ENCODE data around the gene LPP. TPM values are rescaled to one million over a fixed set of nuclear protein-coding genes. Genes with fewer than 3 reads are reported as not detected.

LPP gene
- total RNA-seq, 3 donors from 2014 or later (not counting 1 experiment from before 2014, with no cell fraction given) = 137 to 163 (median 149) TPM

- no peak overlapping the region for H3K27ac ChIP-seq (ENCODE audit: low read length)
- H3K9me3 ChIP-seq (ENCODE audit: control insufficient read depth, insufficient read depth, low read length) = no peaks in the 10 kb centered on the region
- DNase-seq (no peak), ATAC-seq (no peak)
- H3K27ac Mint-ChIP-seq = no peak overlapping the region
- no peaks in the 10 kb centered on the region for H3K4me1 ChIP-seq (ENCODE audit: control insufficient read depth, insufficient read depth, low read length)
- 97% methylated on average over 6 of the region's 6 CpGs for WGBS (ENCODE audit: insufficient coverage)
- TF ChIP-seq, protein P1, sequence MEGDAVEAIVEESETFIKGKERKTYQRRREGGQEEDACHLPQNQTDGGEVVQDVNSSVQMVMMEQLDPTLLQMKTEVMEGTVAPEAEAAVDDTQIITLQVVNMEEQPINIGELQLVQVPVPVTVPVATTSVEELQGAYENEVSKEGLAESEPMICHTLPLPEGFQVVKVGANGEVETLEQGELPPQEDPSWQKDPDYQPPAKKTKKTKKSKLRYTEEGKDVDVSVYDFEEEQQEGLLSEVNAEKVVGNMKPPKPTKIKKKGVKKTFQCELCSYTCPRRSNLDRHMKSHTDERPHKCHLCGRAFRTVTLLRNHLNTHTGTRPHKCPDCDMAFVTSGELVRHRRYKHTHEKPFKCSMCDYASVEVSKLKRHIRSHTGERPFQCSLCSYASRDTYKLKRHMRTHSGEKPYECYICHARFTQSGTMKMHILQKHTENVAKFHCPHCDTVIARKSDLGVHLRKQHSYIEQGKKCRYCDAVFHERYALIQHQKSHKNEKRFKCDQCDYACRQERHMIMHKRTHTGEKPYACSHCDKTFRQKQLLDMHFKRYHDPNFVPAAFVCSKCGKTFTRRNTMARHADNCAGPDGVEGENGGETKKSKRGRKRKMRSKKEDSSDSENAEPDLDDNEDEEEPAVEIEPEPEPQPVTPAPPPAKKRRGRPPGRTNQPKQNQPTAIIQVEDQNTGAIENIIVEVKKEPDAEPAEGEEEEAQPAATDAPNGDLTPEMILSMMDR (IDR thresholded peaks at IDR 0.05) = no peak
- peaks cover 2 to 29% of the 10 kb centered on the region in 2 donors for H3K4me1 Mint-ChIP-seq
- no peak overlapping the region for H3K4me3 Mint-ChIP-seq
- no peaks in the 10 kb centered on the region for H3K27me3 Mint-ChIP-seq (ENCODE audit: low read depth in 2 of 2)
- no peak overlapping the region for H3K4me3 ChIP-seq (ENCODE audit: low read length)
- no peaks in the 10 kb centered on the region for H3K36me3 ChIP-seq (ENCODE audit: control insufficient read depth, insufficient read depth, low read length)
- no peaks in the 10 kb centered on the region for H3K27me3 ChIP-seq (ENCODE audit: control insufficient read depth, insufficient read depth, low read length)
- no peaks in the 10 kb centered on the region for H3K9me3 Mint-ChIP-seq
- no peaks in the 10 kb centered on the region for H3K36me3 Mint-ChIP-seq
- intact Hi-C loops (cut with micrococcal nuclease) = no loop called here
Observed at GRCh38 chr3:188829130-188829529, 675.2 kb downstream of the LPP start.

DNA sequence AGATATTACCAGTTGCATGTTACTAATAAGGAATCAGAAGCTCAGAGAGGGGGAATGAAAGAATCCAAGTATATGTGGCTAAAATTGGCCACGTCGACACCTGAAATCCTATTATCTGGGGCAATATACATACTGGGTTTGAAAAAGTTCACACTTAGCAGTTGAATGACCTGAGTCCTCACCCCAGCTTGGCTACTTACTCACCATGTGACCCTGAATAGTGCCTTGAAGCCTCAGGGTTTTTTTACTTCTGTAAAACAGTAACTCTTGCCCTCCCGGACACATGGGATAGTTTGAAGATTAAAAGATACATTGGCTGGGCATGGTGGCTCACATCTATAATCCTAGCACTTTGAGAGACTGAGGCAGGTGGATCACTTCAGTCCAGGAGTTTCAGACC, 675.6 kb downstream of the LPP start:
- H3K36me3 ChIP-seq (ENCODE audit: control insufficient read depth, insufficient read depth, low read length) = no peaks in the 10 kb centered on the region
- intact Hi-C loops (cut with micrococcal nuclease) = no loop called here
- no peaks in the 10 kb centered on the region for H3K27me3 Mint-ChIP-seq (ENCODE audit: low read depth in 2 of 2)
- H3K27ac Mint-ChIP-seq = no peak overlapping the region
- H3K27me3 ChIP-seq (ENCODE audit: control insufficient read depth, insufficient read depth, low read length) = no peaks in the 10 kb centered on the region
- ATAC-seq (no peak), DNase-seq (no peak)
- peaks cover 6 to 33% of the 10 kb centered on the region in 2 donors for H3K4me1 Mint-ChIP-seq
- TF ChIP-seq, protein P1 (IDR thresholded peaks at IDR 0.05) = no peak
- no peak overlapping the region for H3K27ac ChIP-seq (ENCODE audit: low read length)
- peaks cover 3% of the 10 kb centered on the region for H3K4me1 ChIP-seq (ENCODE audit: control insufficient read depth, insufficient read depth, low read length)
- 97% methylated on average over 3 of the region's 3 CpGs for WGBS (ENCODE audit: insufficient coverage)
- no peak overlapping the region for H3K4me3 Mint-ChIP-seq
- H3K9me3 Mint-ChIP-seq = no peaks in the 10 kb centered on the region
- no peaks in the 10 kb centered on the region for H3K9me3 ChIP-seq (ENCODE audit: control insufficient read depth, insufficient read depth, low read length)
- no peak overlapping the region for H3K4me3 ChIP-seq (ENCODE audit: low read length)
- no peaks in the 10 kb centered on the region for H3K36me3 Mint-ChIP-seq

GRCh38 chr3:188830893-188831292, 676.9 kb downstream of the LPP start:
- Histone ChIP-seq H3K27ac (ENCODE audit: low read length) (no peak overlapping the region), H3K9me3 (ENCODE audit: control insufficient read depth, insufficient read depth, low read length) (no peaks in the 10 kb centered on the region), H3K4me1 (ENCODE audit: control insufficient read depth, insufficient read depth, low read length) (peaks cover 3% of the 10 kb centered on the region), H3K4me3 (ENCODE audit: low read length) (no peak overlapping the region), H3K36me3 (ENCODE audit: control insufficient read depth, insufficient read depth, low read length) (no peaks in the 10 kb centered on the region), H3K27me3 (ENCODE audit: control insufficient read depth, insufficient read depth, low read length) (no peaks in the 10 kb centered on the region)
- 85% methylated on average over 2 of the region's 2 CpGs for WGBS (ENCODE audit: insufficient coverage)
- intact Hi-C loops (cut with micrococcal nuclease) = no loop called here
- DNase-seq = peak in 1 of 2 donors; percentile 6
- H3K36me3 Mint-ChIP-seq = no peaks in the 10 kb centered on the region
- H3K9me3 Mint-ChIP-seq = no peaks in the 10 kb centered on the region
- no peak overlapping the region for H3K4me3 Mint-ChIP-seq
- H3K4me1 Mint-ChIP-seq = peaks cover 10 to 32% of the 10 kb centered on the region in 2 donors
- H3K27me3 Mint-ChIP-seq (ENCODE audit: low read depth in 2 of 2) = no peaks in the 10 kb centered on the region
- TF ChIP-seq, protein P1 (IDR thresholded peaks at IDR 0.05) = no peak
- no peak overlapping the region for H3K27ac Mint-ChIP-seq
- ATAC-seq = no peak

DNA sequence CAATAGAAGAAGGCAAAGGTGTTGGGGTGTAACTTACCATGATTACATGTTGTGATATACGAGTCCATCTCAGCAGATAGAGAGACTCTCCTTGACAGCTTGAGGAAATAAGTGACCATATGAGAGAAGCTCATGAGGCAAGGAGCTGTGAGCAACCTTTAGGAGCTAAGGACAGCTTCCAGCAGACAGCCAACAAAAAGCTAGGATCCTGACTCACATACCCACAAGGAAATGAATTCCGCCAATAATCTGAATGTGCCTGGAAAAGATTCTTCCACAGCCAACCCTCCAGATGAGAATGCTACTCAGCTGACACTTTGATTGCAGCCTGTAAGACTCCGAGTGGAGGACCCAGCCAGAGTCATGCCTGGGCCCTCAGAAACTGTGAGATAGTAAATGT, 678.2 kb downstream of the LPP start:
- H3K27ac ChIP-seq (ENCODE audit: low read length) = no peak overlapping the region
- peaks cover 3% of the 10 kb centered on the region for H3K4me1 ChIP-seq (ENCODE audit: control insufficient read depth, insufficient read depth, low read length)
- H3K27me3 ChIP-seq (ENCODE audit: control insufficient read depth, insufficient read depth, low read length) = no peaks in the 10 kb centered on the region
- H3K27ac Mint-ChIP-seq = no peak overlapping the region
- H3K36me3 Mint-ChIP-seq = no peaks in the 10 kb centered on the region
- H3K4me3 ChIP-seq (ENCODE audit: low read length) = no peak overlapping the region
- no peaks in the 10 kb centered on the region for H3K27me3 Mint-ChIP-seq (ENCODE audit: low read depth in 2 of 2)
- 91% methylated on average over 2 of the region's 3 CpGs for WGBS (ENCODE audit: insufficient coverage)
- DNase-seq = no peak
- H3K4me1 Mint-ChIP-seq = peaks cover 10 to 32% of the 10 kb centered on the region in 2 donors
- H3K4me3 Mint-ChIP-seq = no peak overlapping the region
- no peak for ATAC-seq
- intact Hi-C loops (cut with micrococcal nuclease) = no loop called here
- no peaks in the 10 kb centered on the region for H3K9me3 ChIP-seq (ENCODE audit: control insufficient read depth, insufficient read depth, low read length)
- H3K9me3 Mint-ChIP-seq = no peaks in the 10 kb centered on the region
- no peaks in the 10 kb centered on the region for H3K36me3 ChIP-seq (ENCODE audit: control insufficient read depth, insufficient read depth, low read length)
- TF ChIP-seq, protein P1 (IDR thresholded peaks at IDR 0.05) = no peak
